ENCODE measurements around the gene MBD4. TPM values are rescaled to one million over a fixed set of nuclear protein-coding genes. Genes with fewer than 3 reads are reported as not detected.
"Not testable (repeated sequence)": the region's sequence is repeated elsewhere in the genome, so short reads cannot be mapped to it uniquely, and the experiment has no call there.

The MBD4 gene
- total RNA-seq, 1 experiment from 2014 or later: 15.7 TPM

GRCh38 chr3:129388791-129389571 is 50.8 kb downstream of the MBD4 start:
- POLR2A ChIA-PET; intact Hi-C loops (cut with micrococcal nuclease); RAD21 ChIA-PET (ENCODE audit: low non-redundant PET in 1 of 2, low total read pairs in 2 of 2, uncharacterized antibody in 2 of 2, unreplicated experiment in 2 of 2); DNase-seq (ENCODE audit: low read depth, low spot score); H3K9me2 ChIP-seq (ENCODE audit: insufficient read depth); H3K9me3 ChIP-seq (ENCODE audit: control insufficient read depth in 1 of 2, insufficient read depth in 1 of 2, low read depth in 1 of 2, low read length in 2 of 2); H4K20me1 ChIP-seq (ENCODE audit: insufficient read depth); H3K27me3 ChIP-seq (ENCODE audit: insufficient read depth, low read length); CTCF ChIA-PET; H3K79me2 ChIP-seq (ENCODE audit: insufficient read depth, low read length); H2AFZ ChIP-seq (ENCODE audit: low read depth, low read length, poor library complexity, severe bottlenecking): not testable (repeated sequence)
- H3K27ac ChIP-seq (ENCODE audit: low read depth, low read length): peak overlapping the region; percentile 64
- TSS peak; percentile 6 for BruUV-seq (replicated peaks)
- ATAC-seq: peak; percentile 83
- peaks cover 23 to 26% of the 10 kb centered on the region in 2 experiments for H3K4me1 ChIP-seq (ENCODE audit: control insufficient read depth in 1 of 2, insufficient read depth in 2 of 2, low read length in 2 of 2)
- 0 out of 2 replicates have a peak, but pooled peaks have one; percentile 16 for TF ChIP-seq FOSL1 (IDR thresholded peaks at IDR 0.05; ENCODE audit: low read depth)
- H3K36me3 ChIP-seq (ENCODE audit: control insufficient read depth in 1 of 2, insufficient read depth in 2 of 2, low read length in 2 of 2): peaks cover 8 to 32% of the 10 kb centered on the region in 2 experiments; a peak in 3 of 4 replicates
- peak overlapping the region; percentile 49 for H3K4me2 ChIP-seq (ENCODE audit: low read length)
- H3K4me3 ChIP-seq (replicated peaks in 1 of 2; ENCODE audit: low read depth in 1 of 2, low read length in 2 of 2): 0 out of 4 replicates have a peak overlapping the region, but pooled peaks of 1 of the 2 experiments have one; percentile 8
- peak overlapping the region; percentile 14; the same call in 1 of the 2 replicates for H3K9ac ChIP-seq (ENCODE audit: low read length)

- TF ChIP-seq POLR2AphosphoS5 (IDR thresholded peaks at IDR 0.05; ENCODE audit: low read depth, low read length): no peak
- no peak for TF ChIP-seq YY1 (IDR thresholded peaks at IDR 0.05; ENCODE audit: extremely low read depth, insufficient replicate concordance, low read depth, low read length)
- no peak for TF ChIP-seq POLR2A (IDR thresholded peaks at IDR 0.05; ENCODE audit: borderline replicate concordance, extremely low read depth, insufficient read depth, insufficient read length)
- TF ChIP-seq EZH2phosphoT487 (IDR thresholded peaks at IDR 0.05; ENCODE audit: borderline replicate concordance): no peak
- no peak for TF ChIP-seq EGR1 (IDR thresholded peaks at IDR 0.05; ENCODE audit: low read depth)
- no peak for TF ChIP-seq ATF3 (IDR thresholded peaks at IDR 0.05)
- TF ChIP-seq SRF (IDR thresholded peaks at IDR 0.05; ENCODE audit: low read depth): no peak
- TF ChIP-seq ZBTB33 (IDR thresholded peaks at IDR 0.05; ENCODE audit: extremely low read depth, insufficient replicate concordance, low read length): no peak
- no peak for TF ChIP-seq ZNF274 (IDR thresholded peaks at IDR 0.05; ENCODE audit: low read depth, low read length)
- TF ChIP-seq JUND (IDR thresholded peaks at IDR 0.05): no peak
- TF ChIP-seq EZH2 (IDR thresholded peaks at IDR 0.05): no peak
- no peak for TF ChIP-seq ELF1 (IDR thresholded peaks at IDR 0.05; ENCODE audit: borderline replicate concordance, low read depth)
- CTCF ChIA-PET: no interaction called here
- intact Hi-C loops (cut with micrococcal nuclease): no loop called here
- POLR2A ChIA-PET: interaction anchor here (0.6 kb wide), 1 partner anchor 10 kb away, joined by 3 read pairs; no protein-coding TSS in a partner anchor
- H3K79me2 ChIP-seq (ENCODE audit: insufficient read depth, low read length): no peaks in the 10 kb centered on the region
- no peaks in the 10 kb centered on the region for H3K27me3 ChIP-seq (ENCODE audit: insufficient read depth, low read length)
- peaks cover 23 to 26% of the 10 kb centered on the region in 2 experiments for H3K4me1 ChIP-seq (ENCODE audit: control insufficient read depth in 1 of 2, insufficient read depth in 2 of 2, low read length in 2 of 2)
- no peak overlapping the region for H3K4me2 ChIP-seq (ENCODE audit: low read length)
- no peaks in the 10 kb centered on the region for H3K9me2 ChIP-seq (ENCODE audit: insufficient read depth)
- no peak overlapping the region for H3K9ac ChIP-seq (ENCODE audit: low read length)
- no peak overlapping the region for H3K27ac ChIP-seq (ENCODE audit: low read depth, low read length)
- H2AFZ ChIP-seq (ENCODE audit: low read depth, low read length, poor library complexity, severe bottlenecking): no peak overlapping the region
- H3K36me3 ChIP-seq (ENCODE audit: control insufficient read depth in 1 of 2, insufficient read depth in 2 of 2, low read length in 2 of 2): peaks cover 8 to 25% of the 10 kb centered on the region in 2 experiments; a peak in 3 of 4 replicates
- no peak for ATAC-seq
- H4K20me1 ChIP-seq (ENCODE audit: insufficient read depth): no peaks in the 10 kb centered on the region
- no peaks in the 10 kb centered on the region for H3K9me3 ChIP-seq (ENCODE audit: control insufficient read depth in 1 of 2, insufficient read depth in 1 of 2, low read depth in 1 of 2, low read length in 2 of 2)
- RAD21 ChIA-PET (ENCODE audit: low non-redundant PET in 1 of 2, low total read pairs in 2 of 2, uncharacterized antibody in 2 of 2, unreplicated experiment in 2 of 2): no interaction called here
- no peak overlapping the region for H3K4me3 ChIP-seq (replicated peaks in 1 of 2; ENCODE audit: low read depth in 1 of 2, low read length in 2 of 2)
- no peak for DNase-seq (ENCODE audit: low read depth, low spot score)
- no TSS peak for BruUV-seq (replicated peaks)
These were observed 52.3 kb downstream of the MBD4 start for GRCh38 chr3:129387487-129387886.

Data from HCT116 (cell line).